ENCODE data around the gene RRAS2. TPM values are rescaled to one million over a fixed set of nuclear protein-coding genes. Genes with fewer than 3 reads are reported as not detected.
"Not testable (repeated sequence)": the region's sequence is repeated elsewhere in the genome, so short reads cannot be mapped to it uniquely, and the experiment has no call there.

The RRAS2 gene
- total RNA-seq, 1 donor = 138 TPM

- DNase-seq (ENCODE audit: low read depth) = no peak
- H3K4me3 ChIP-seq (ENCODE audit: low read depth, low read length) = no peak overlapping the region
- no peak for TF ChIP-seq CTCF (IDR thresholded peaks at IDR 0.05; ENCODE audit: insufficient read depth, low read depth, low read length)
These were observed 104.3 kb downstream of the RRAS2 start for GRCh38 chr11:14254533-14255237.

- no peak overlapping the region for H3K4me3 ChIP-seq (ENCODE audit: low read depth, low read length)
- peak; percentile 13 for DNase-seq (ENCODE audit: low read depth)
- TF ChIP-seq CTCF (IDR thresholded peaks at IDR 0.05; ENCODE audit: insufficient read depth, low read depth, low read length) = no peak
These were observed 105.1 kb downstream of the RRAS2 start for GRCh38 chr11:14253840-14254239.

- no peak for DNase-seq (ENCODE audit: low read depth)
- TF ChIP-seq CTCF (IDR thresholded peaks at IDR 0.05; ENCODE audit: insufficient read depth, low read depth, low read length) = no peak
- no peak overlapping the region for H3K4me3 ChIP-seq (ENCODE audit: low read depth, low read length)
These were observed 105.6 kb downstream of the RRAS2 start for GRCh38 chr11:14253421-14253820.

- DNase-seq (ENCODE audit: low read depth); H3K4me3 ChIP-seq (ENCODE audit: low read depth, low read length): not testable (repeated sequence)
These were observed 106.5 kb downstream of the RRAS2 start for GRCh38 chr11:14252501-14252900.

- no peak for DNase-seq (ENCODE audit: low read depth)
- H3K4me3 ChIP-seq (ENCODE audit: low read depth, low read length) = no peak overlapping the region
- TF ChIP-seq CTCF (IDR thresholded peaks at IDR 0.05; ENCODE audit: insufficient read depth, low read depth, low read length) = no peak
These were observed 107.2 kb downstream of the RRAS2 start for GRCh38 chr11:14251754-14252153.

DNA sequence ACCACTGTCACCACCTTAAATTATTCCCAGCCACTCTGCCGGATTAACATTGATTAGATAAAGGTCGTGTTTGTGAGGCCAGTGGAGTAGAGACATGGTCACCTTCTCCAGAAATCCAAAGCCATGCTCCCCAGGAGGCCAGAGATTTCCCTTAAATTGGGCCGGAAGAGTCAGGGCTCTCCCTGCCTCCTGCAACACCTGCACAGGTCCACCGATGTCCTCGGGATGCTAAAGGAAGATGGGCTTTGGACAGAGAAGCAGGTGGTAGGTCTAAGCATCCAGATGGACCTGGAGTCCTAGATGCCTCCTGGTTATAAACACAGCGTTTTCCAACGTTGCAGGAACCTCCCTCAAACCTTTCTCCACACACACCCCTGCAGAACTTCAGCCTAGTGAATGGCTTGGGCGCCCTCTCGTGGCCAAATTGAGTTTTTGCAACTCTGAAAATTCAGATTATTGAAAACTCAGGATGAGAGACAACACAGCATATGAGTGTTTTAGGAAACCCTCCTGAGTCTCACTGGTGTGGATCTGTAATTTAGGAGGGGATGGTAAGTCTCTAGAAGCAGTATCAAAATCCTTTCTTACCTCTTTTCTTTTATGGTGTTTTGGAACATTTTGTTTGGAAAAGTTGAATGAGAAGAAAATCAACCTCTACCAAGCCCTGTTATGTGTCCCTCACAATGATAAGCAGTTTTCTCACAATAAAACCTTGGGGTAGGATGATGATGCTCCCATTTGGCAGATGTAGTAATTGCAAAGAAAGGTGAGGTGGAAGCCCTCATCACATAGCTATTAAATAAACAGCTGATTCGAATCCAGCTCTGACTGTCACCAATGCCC is 109.6 kb downstream of the RRAS2 start:
- peak; percentile 87 for TF ChIP-seq CTCF (IDR thresholded peaks at IDR 0.05; ENCODE audit: insufficient read depth, low read depth, low read length)
- no peak overlapping the region for H3K4me3 ChIP-seq (ENCODE audit: low read depth, low read length)
- peak; percentile 57 for DNase-seq (ENCODE audit: low read depth)

DNA sequence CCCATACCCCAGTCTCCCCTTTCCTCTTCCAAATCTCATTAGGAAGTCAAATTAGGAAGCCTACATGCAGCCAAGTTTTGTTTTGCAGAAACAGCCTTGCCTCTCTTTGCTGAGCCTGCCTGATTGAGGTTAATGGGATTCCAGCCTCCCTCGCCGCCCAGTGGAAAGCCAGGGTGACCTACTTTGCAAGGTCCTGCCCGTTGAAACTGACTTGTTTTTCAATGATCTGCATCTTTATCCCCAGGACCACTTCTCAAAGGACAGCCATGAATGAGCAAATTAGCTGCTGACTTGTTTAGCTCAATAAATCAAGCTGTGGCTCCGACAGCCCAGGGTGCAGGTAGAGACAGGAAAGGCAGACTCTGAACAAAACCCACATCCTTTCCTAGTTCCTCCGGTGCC is 110.4 kb downstream of the RRAS2 start:
- H3K4me3 ChIP-seq (ENCODE audit: low read depth, low read length) = no peak overlapping the region
- DNase-seq (ENCODE audit: low read depth) = no peak
- no peak for TF ChIP-seq CTCF (IDR thresholded peaks at IDR 0.05; ENCODE audit: insufficient read depth, low read depth, low read length)
